Ovary (tissue), 3 donors: ENCODE data around the gene SHISA6.

Source experiments
- EP300 ChIP-seq: sonication (generic); formaldehyde crosslinking; IDR thresholded peaks from one replicate; pipeline ENCODE4 v1.6.1; 2017; ENCODE audit warnings: antibody characterized with exemption
- POLR2A ChIP-seq: fragments of 450-650 bp; IDR thresholded peaks from one replicate; pipeline ENCODE4 v1.6.1; 2017; ENCODE audit warnings: antibody characterized with exemption, mild to moderate bottlenecking, moderate library complexity
- TF ChIP-seq, protein P1 (sequence below), 3 donors: fragments of 450-650 bp in 2 of 3; fragments of 200-600 bp in 1 of 3; IDR thresholded peaks; one replicate each; pipeline versions ENCODE4 v1.5.1 to v1.8.0; 2016 to 2022; ENCODE audit warnings: antibody characterized with exemption in 3 of 3, mild to moderate bottlenecking in 1 of 3
- donor health status: DM: no; HTN: no; CAD: no.

DNA sequence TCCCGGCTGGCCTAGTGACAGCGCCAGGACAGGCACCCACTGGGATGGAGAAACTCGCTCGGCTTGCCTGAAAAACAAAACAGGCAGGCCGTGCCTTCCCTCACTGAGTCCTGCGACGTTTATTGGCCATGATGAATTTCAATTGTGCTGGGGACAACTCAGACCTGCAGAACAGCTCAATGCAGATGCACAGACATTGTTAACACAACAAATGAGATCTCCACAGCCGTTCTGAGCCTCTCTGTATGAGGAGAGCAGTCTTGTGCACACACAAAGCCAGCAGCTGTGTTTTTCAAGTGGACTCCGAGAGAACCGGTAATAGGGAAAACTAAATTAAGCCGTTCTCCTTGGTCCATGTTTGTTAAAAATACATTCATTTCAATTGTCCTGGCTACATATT is 15.9 kb downstream of the SHISA6 start:
- TF ChIP-seq, protein P1, sequence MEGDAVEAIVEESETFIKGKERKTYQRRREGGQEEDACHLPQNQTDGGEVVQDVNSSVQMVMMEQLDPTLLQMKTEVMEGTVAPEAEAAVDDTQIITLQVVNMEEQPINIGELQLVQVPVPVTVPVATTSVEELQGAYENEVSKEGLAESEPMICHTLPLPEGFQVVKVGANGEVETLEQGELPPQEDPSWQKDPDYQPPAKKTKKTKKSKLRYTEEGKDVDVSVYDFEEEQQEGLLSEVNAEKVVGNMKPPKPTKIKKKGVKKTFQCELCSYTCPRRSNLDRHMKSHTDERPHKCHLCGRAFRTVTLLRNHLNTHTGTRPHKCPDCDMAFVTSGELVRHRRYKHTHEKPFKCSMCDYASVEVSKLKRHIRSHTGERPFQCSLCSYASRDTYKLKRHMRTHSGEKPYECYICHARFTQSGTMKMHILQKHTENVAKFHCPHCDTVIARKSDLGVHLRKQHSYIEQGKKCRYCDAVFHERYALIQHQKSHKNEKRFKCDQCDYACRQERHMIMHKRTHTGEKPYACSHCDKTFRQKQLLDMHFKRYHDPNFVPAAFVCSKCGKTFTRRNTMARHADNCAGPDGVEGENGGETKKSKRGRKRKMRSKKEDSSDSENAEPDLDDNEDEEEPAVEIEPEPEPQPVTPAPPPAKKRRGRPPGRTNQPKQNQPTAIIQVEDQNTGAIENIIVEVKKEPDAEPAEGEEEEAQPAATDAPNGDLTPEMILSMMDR (IDR thresholded peaks at IDR 0.05) = no peak
- no peak for TF ChIP-seq EP300
- TF ChIP-seq POLR2A = no peak
